ENCODE measurements around the gene SCGB1C1.
"Not testable (repeated sequence)": the region's sequence is repeated elsewhere in the genome, so short reads cannot be mapped to it uniquely, and the experiment has no call there.

The SCGB1C1 gene

GRCh38 chr11:192674-193128 is at the start of gene SCGB1C1:
Gene SCGB1C1 (plus strand): TSS chr11:193078. CDS start chr11:193100, 22 bp downstream.
- not testable (repeated sequence) for DNase-seq (ENCODE audit: low read depth)

- not testable (repeated sequence) for DNase-seq (ENCODE audit: low read depth)
Observed at GRCh38 chr11:180242-180641, 12.6 kb upstream of the SCGB1C1 start.

- DNase-seq (ENCODE audit: low read depth) = not testable (repeated sequence)
Observed at GRCh38 chr11:189200-189783, 3.6 kb upstream of the SCGB1C1 start.

- DNase-seq (ENCODE audit: low read depth) = not testable (repeated sequence)
Observed at GRCh38 chr11:189843-190311, 3.0 kb upstream of the SCGB1C1 start.

GRCh38 chr11:190546-190945 is 2.3 kb upstream of the SCGB1C1 start:
- not testable (repeated sequence) for DNase-seq (ENCODE audit: low read depth)

GRCh38 chr11:191490-192478 is 1.1 kb upstream of the SCGB1C1 start:
- DNase-seq (ENCODE audit: low read depth) = not testable (repeated sequence)

GRCh38 chr11:193481-193880 is 603 bp downstream of the SCGB1C1 start:
- DNase-seq (ENCODE audit: low read depth) = not testable (repeated sequence)

- no peak for DNase-seq (ENCODE audit: low read depth)
Observed at GRCh38 chr11:196786-197731, 4.2 kb downstream of the SCGB1C1 start.

- no peak for DNase-seq (ENCODE audit: low read depth)
Observed at GRCh38 chr11:197741-198235, 4.9 kb downstream of the SCGB1C1 start.

GRCh38 chr11:198236-198806 is 5.4 kb downstream of the SCGB1C1 start:
- DNase-seq (ENCODE audit: low read depth) = no peak

- no peak for DNase-seq (ENCODE audit: low read depth)
Observed at GRCh38 chr11:199004-199581, 6.2 kb downstream of the SCGB1C1 start.

- no peak for DNase-seq (ENCODE audit: low read depth)
Observed at GRCh38 chr11:199782-200181, 6.9 kb downstream of the SCGB1C1 start.

GRCh38 chr11:200224-201003 is 7.5 kb downstream of the SCGB1C1 start:
- DNase-seq (ENCODE audit: low read depth) = no peak

- no peak for DNase-seq (ENCODE audit: low read depth)
Observed at GRCh38 chr11:201966-202365, 9.1 kb downstream of the SCGB1C1 start.

GRCh38 chr11:202490-202889 is 9.6 kb downstream of the SCGB1C1 start:
- DNase-seq (ENCODE audit: low read depth) = no peak

- DNase-seq (ENCODE audit: low read depth) = no peak
Observed at GRCh38 chr11:203056-203944, 10.4 kb downstream of the SCGB1C1 start.

GRCh38 chr11:203945-204586 is 11.2 kb downstream of the SCGB1C1 start:
- DNase-seq (ENCODE audit: low read depth) = no peak

GRCh38 chr11:204587-205109 is 11.8 kb downstream of the SCGB1C1 start:
- DNase-seq (ENCODE audit: low read depth) = no peak

All from CMK (cell line).